Activated T-helper 1 cell treated with Interleukin-2 at 50 U/mL for 16 hours (primary cell): ENCODE measurements around the gene HEMGN.

ENCODE experiments used
- DNase-seq: peaks from one replicate; pipeline ENCODE4 v3.0.0-alpha.2; 2020; ENCODE audit warnings: low read depth

HEMGN gene

GRCh38 chr9:97928986-97929604, 8.9 kb downstream of the HEMGN start:
- no peak for DNase-seq

DNA sequence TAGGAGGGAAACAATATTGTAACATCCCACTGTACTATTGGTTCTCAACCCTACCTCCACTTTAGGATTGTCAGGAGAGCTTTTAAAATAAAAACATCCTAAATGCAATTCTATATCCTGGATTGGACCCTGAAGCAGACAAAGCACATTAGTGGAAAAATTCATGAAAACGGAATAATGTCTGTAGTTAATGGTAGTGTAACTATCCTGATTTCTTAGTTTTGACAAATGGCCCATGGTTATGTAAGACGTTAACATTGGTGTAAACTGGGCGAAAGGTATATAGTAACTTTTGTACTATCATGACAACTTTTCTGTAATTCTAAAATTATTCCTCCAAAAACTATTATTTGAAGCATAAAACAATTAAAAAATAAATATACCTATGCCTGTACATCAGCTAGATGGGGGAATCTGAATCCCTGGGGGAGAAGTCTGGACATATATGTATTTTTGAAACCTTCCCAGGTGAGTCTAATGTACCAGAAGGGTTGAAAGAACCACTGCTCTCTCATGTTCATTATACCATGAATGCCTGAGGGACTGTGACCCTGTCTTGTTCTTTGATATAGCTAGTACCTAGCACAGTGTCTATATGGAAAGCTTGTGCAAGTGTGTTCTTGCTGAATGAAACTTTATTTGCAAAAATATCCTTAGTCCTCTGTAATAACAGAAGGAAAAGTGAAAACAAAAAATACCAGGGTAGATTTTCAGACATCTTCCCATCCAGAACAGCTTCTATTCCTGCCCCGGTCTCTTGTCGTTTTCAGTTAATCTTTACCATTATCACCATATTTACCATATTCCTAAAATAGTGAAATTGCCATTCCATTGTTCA, 12.3 kb downstream of the HEMGN start:
- DNase-seq: no peak

- DNase-seq: no peak
Measured at GRCh38 chr9:97924386-97924785, 13.6 kb downstream of the HEMGN start.

GRCh38 chr9:97923529-97924108, 14.4 kb downstream of the HEMGN start:
- DNase-seq: peak; percentile 49

GRCh38 chr9:97921959-97922724, 15.8 kb downstream of the HEMGN start, which contains the start of gene TRMO:
Gene TRMO (minus strand): TSS chr9:97922500. CDS start chr9:97922493, 7 bp downstream.
- DNase-seq: peak; percentile 96

DNA sequence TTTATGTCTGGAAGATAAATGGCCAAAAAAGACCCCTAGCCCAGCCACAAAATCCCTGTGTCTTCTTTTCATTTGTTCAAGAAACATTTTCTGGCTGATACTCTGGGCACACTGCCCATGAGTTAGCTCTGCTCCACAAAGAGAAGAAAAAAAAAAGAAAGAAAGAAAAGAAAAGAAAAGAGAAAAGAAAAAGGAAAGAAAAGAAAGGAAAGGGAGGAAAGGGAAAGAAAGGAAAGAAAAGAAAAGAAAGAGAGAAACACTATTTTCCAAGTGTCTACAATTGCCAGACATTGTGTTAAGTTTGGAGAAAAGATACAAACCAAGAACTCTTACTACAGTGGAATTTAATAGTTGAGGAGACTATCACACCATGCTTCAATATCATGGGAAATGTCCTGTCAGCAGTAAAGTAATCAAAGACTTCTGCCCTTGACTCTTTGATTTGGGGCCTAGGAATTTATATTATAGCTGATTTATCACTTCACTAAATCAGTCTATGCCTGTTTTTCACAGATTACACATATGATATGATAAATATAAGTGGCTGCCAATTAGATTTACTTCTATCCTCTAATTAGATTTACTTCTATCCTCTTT, 18.7 kb downstream of the HEMGN start:
- DNase-seq: no peak

GRCh38 chr9:97918611-97919010, 19.4 kb downstream of the HEMGN start:
- DNase-seq: no peak

DNA sequence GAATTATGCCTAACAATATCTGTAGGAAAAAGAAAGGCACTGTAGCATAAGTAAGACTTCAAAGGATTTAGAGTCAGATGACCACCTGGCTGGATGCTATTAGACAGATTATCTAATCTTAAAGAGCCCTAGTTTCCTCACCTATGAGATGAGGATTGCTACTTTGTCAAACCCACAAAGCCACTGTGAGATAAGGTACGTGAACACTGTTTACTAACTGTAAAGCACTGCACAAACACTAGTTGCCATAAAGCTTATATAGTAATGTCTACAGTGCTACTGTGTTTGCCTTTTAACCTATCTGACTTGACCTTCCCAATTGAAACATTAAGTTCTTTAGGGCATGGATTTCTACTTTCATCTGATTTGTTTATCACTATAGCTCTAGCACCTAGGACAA, 26.0 kb downstream of the HEMGN start:
- DNase-seq: no peak

- no peak for DNase-seq
Measured at GRCh38 chr9:97911528-97911927, 26.4 kb downstream of the HEMGN start.

DNA sequence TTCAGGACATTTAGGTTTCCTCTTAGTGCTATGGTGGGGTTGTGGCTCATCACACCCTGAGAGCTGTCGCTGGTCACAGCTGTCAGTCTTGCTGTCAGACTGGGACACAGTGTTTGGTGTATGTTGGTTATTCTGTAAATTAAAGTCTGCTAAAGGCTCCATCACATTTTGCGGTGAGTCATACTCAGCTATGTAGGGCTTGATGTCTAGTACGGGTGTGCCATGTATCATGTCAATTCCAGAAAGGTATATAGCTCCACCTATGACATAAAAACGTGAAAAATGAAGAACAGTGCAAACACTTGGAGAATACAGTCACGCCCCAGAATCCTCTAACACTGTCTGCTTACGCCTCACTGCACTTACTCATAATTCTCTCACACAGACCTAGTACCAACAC, 27.6 kb downstream of the HEMGN start:
- DNase-seq: no peak

- DNase-seq: no peak
Measured at GRCh38 chr9:97908705-97909104, 29.3 kb downstream of the HEMGN start.

- no peak for DNase-seq
Measured at GRCh38 chr9:97907632-97908031, 30.3 kb downstream of the HEMGN start.

- no peak for DNase-seq
Measured at GRCh38 chr9:97907046-97907445, 30.9 kb downstream of the HEMGN start.

DNA sequence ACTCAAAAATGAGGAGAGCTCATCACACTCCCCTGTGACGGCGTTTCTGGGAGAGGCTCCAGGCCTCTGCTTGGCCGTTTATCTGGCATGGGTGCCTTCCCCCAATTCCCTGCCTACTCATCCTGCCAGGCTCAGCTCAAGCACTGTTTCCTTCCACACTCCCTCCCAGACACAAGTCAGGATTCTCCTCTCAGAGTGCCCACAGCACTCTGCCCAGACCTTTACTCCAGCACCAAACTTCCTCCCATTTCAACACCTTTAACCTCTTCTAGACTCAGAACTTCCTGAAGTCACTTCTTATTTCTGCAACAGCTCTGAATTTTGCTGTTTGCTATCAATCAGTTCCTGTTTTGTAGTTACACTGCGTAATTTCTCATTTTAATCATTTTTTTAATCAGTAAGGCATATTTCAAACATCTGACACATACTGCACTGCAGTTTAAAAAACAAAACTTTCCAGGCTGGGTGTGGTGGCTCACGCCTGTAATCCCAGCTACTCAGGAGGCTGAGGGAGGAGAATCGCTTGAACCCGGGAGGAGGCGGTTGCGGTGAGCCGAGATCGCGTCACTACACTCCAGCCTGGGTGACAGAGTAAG, 31.6 kb downstream of the HEMGN start:
- DNase-seq: peak; percentile 32

- DNase-seq: peak; percentile 38
Measured at GRCh38 chr9:97905228-97905627, 32.7 kb downstream of the HEMGN start.

- DNase-seq: peak; percentile 44
Measured at GRCh38 chr9:97904725-97905124, 33.2 kb downstream of the HEMGN start.

DNA sequence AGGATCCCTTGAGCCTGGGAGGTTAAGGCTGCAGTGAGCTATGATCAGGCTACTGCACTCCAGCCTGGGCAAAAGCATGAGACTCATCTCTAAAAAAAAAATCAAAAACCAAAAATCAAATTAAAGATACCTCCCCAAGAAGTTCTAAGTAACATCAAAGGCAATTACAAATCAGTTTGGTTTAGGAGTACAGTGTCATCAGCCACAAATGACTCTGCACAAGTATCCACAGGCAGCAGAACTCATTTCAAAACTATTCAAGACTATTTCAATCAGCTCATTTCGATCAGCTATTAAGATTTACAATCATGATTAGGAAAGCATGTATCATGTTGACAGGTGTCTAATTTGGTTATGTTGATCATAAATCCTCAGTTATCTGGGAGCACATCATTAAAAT, 34.8 kb downstream of the HEMGN start:
- no peak for DNase-seq

GRCh38 chr9:97900738-97901565, 37.0 kb downstream of the HEMGN start:
- no peak for DNase-seq

DNA sequence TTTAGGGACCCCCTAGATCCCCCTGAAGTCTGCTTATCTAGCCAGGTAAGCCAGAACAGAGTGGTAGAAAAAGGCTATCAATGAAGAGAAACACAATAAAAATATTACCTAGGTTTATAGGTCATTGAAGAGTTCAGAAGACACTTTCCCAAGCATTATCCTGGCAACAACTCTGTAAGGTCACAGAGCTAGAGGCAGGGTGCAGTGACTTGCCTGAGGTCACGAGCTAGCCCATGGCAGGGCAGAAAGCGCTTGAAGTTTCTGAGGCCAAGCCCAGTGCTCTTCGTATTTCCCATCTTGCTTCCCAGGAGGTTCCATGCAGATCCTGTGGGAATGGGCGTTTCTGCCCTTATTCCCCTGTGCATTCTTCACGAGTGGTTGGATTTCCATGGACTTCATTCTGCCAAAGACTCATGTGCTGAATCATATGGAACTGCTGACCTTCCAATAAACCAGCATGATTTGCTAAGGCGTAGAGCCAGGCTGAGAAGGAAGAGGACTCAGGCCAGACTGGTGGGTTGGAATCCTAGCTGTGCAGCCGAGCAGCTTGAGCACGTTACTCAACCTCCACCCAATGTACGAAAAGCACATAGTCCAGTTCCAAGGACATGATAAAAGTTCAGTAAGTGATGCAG, 37.8 kb downstream of the HEMGN start:
- DNase-seq: no peak

DNA sequence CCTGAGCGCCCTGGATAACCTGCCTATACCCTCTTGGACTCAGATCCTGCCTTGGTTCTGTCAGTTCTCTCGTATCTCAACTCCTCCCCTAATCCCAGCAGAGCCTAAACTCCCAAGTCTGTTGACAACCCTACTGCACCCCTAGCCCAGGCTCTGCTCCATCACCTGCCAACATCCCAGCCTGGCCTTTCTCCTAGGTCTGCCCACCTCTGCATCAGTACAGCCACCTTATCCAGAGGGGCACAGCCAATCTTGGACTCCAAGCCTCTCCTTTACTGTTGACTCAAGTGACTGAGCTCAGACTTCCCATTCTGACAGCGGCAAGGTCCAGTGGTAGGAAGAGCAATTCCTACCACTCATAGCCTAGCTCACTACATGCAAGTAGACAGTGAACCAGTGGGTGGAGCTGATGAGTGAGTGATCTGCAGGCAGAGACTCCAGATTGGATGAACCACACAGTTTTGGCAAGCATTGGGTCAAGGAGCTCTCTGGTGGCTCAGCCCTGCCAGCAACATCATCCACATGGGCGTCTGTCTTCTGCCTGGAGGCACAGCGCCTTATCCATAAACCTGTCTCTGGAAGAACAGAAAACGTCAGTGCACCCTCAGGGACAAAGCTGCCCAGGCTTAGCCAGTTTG, 42.2 kb downstream of the HEMGN start:
- no peak for DNase-seq
